Coronary artery (tissue), 2 donors: ENCODE data around the gene LEFTY2.
"Not testable (repeated sequence)": the region's sequence is repeated elsewhere in the genome, so short reads cannot be mapped to it uniquely, and the experiment has no call there.

Experiments
- DNase-seq: peaks from one replicate; pipeline ENCODE4 v3.0.0-alpha.2; 2017; ENCODE audit warnings: low spot score
- H3K27ac ChIP-seq, 2 donors: fragments of 200-600 bp; sonication (generic); one replicate each; pipeline ENCODE4 v1.5.1; 2016 to 2019
- H3K4me3 ChIP-seq: fragments of 200-600 bp; sonication (generic); 2 replicates; pipeline ENCODE4 v1.5.1; 2016; ENCODE audit warnings: mild to moderate bottlenecking, moderate library complexity
- CTCF ChIP-seq: fragments of 200-600 bp; sonication (generic); IDR thresholded peaks from one replicate; pipeline ENCODE4 v1.5.1; 2019; ENCODE audit warnings: antibody characterized with exemption

The LEFTY2 gene

GRCh38 chr1:225974454-225974853 lies 33.4 kb upstream of the LEFTY2 start:
- no peak for DNase-seq
- Histone ChIP-seq H3K4me3 (no peak overlapping the region), H3K27ac (no peak overlapping the region)
- no peak for TF ChIP-seq CTCF

- no peak overlapping the region for H3K4me3 ChIP-seq
- DNase-seq = no peak
- no peak for TF ChIP-seq CTCF
- H3K27ac ChIP-seq = no peak overlapping the region
These were observed 32.1 kb upstream of the LEFTY2 start for GRCh38 chr1:225973158-225973557.

GRCh38 chr1:225972344-225973152 lies 31.5 kb upstream of the LEFTY2 start:
- H3K4me3 ChIP-seq = no peak overlapping the region
- no peak overlapping the region for H3K27ac ChIP-seq
- no peak for DNase-seq
- TF ChIP-seq CTCF = no peak

GRCh38 chr1:225970592-225971157 lies 29.7 kb upstream of the LEFTY2 start:
- not testable (repeated sequence) for H3K4me3 ChIP-seq, DNase-seq, H3K27ac ChIP-seq

GRCh38 chr1:225969751-225970150 lies 28.7 kb upstream of the LEFTY2 start:
- not testable (repeated sequence) for DNase-seq, H3K4me3 ChIP-seq

GRCh38 chr1:225965231-225965630 lies 24.2 kb upstream of the LEFTY2 start:
- no peak for DNase-seq
- no peak for TF ChIP-seq CTCF
- H3K27ac ChIP-seq = no peak overlapping the region
- no peak overlapping the region for H3K4me3 ChIP-seq

More at GRCh38 chr1:225969751-225970150, 28.7 kb upstream of the LEFTY2 start:
- H3K27ac ChIP-seq = not testable (repeated sequence)

- no peak overlapping the region for H3K4me3 ChIP-seq
- H3K27ac ChIP-seq = no peak overlapping the region
- no peak for TF ChIP-seq CTCF
- no peak for DNase-seq
These were observed 22.9 kb upstream of the LEFTY2 start for GRCh38 chr1:225963735-225964530.
